ENCODE measurements around the gene SPEF1.
A peak's percentile ranks its signal among the peaks of the same experiment; 100 is the strongest.

Gene SPEF1

GRCh38 chr20:3786665-3787323 is 5.5 kb upstream of the SPEF1 start, which contains the start of gene CENPB:
Gene CENPB, minus strand, starts transcription at chr20:3786740. Its CDS starts 257 bp downstream, at chr20:3786483.
- DNase-seq (ENCODE audit: low read depth), result peak; percentile 81
- TF ChIP-seq CTCF (conservative IDR thresholded peaks at IDR 0.05; ENCODE audit: low read length), result peak; percentile 52
- peak within 1 kb of the TSS; percentile 80 for H3K4me3 ChIP-seq (ENCODE audit: low read length)

GRCh38 chr20:3786126-3786484 is 4.9 kb upstream of the SPEF1 start:
- TF ChIP-seq CTCF (conservative IDR thresholded peaks at IDR 0.05; ENCODE audit: low read length), result no peak
- peak; percentile 52 for DNase-seq (ENCODE audit: low read depth)

GRCh38 chr20:3785240-3786125 is 4.2 kb upstream of the SPEF1 start:
- peak; percentile 24 for DNase-seq (ENCODE audit: low read depth)
- TF ChIP-seq CTCF (conservative IDR thresholded peaks at IDR 0.05; ENCODE audit: low read length), result no peak

More at GRCh38 chr20:3786126-3786484, 4.9 kb upstream of the SPEF1 start:
- H3K4me3 ChIP-seq (ENCODE audit: low read length), result peak overlapping the region; percentile 80

GRCh38 chr20:3784863-3785239 is 3.6 kb upstream of the SPEF1 start:
- peak overlapping the region; percentile 80 for H3K4me3 ChIP-seq (ENCODE audit: low read length)
- TF ChIP-seq CTCF (conservative IDR thresholded peaks at IDR 0.05; ENCODE audit: low read length), result no peak
- no peak for DNase-seq (ENCODE audit: low read depth)

More at GRCh38 chr20:3785240-3786125, 4.2 kb upstream of the SPEF1 start:
- peak overlapping the region; percentile 80 for H3K4me3 ChIP-seq (ENCODE audit: low read length)

- H3K4me3 ChIP-seq (ENCODE audit: low read length), result peak overlapping the region; percentile 80
- no peak for DNase-seq (ENCODE audit: low read depth)
- no peak for TF ChIP-seq CTCF (conservative IDR thresholded peaks at IDR 0.05; ENCODE audit: low read length)
Measured at GRCh38 chr20:3784216-3784853, 3.1 kb upstream of the SPEF1 start.

GRCh38 chr20:3783511-3784195 is 2.4 kb upstream of the SPEF1 start:
- no peak overlapping the region; the same call in 1 of the 2 replicates for H3K4me3 ChIP-seq (ENCODE audit: low read length)
- no peak for DNase-seq (ENCODE audit: low read depth)
- no peak for TF ChIP-seq CTCF (conservative IDR thresholded peaks at IDR 0.05; ENCODE audit: low read length)
